HUES64 (cell line): ENCODE results near the gene WHRN.

Experiments
- H3K27ac ChIP-seq: 2 replicates; pipeline ENCODE4 v1.7.0; 2013; ENCODE audit warnings: low read depth, low read length, inconsistent platforms
- H3K27me3 ChIP-seq: 2 replicates; pipeline ENCODE4 v1.6.1; 2013; ENCODE audit warnings: mild to moderate bottlenecking, low read length; ENCODE audit not compliant: insufficient read depth
- H3K36me3 ChIP-seq: 2 replicates; pipeline ENCODE4 v1.6.1; 2013; ENCODE audit warnings: mild to moderate bottlenecking, low read length; ENCODE audit not compliant: insufficient read depth
- H3K4me1 ChIP-seq: 2 replicates; pipeline ENCODE4 v1.6.1; 2013; ENCODE audit warnings: mild to moderate bottlenecking, low read length, moderate library complexity; ENCODE audit not compliant: insufficient read depth
- H3K4me3 ChIP-seq: 2 replicates; pipeline ENCODE4 v1.5.1; 2013; ENCODE audit warnings: mild to moderate bottlenecking, low read length, moderate library complexity
- H3K9ac ChIP-seq: 2 replicates; pipeline ENCODE4 v1.6.1; 2013; ENCODE audit warnings: mild to moderate bottlenecking, low read depth, low read length
- H3K9me3 ChIP-seq: 2 replicates; pipeline ENCODE4 v1.6.1; 2013; ENCODE audit warnings: low read depth, low read length; ENCODE audit not compliant: insufficient read depth
- WGBS: fragments of 150-250, 120-280 bp; methylation state at CpG from one replicate; pipeline ENCODE4 v1.1.7; 2013; ENCODE audit warnings: missing lambda C conversion rate; 5-methylcytosine and 5-hydroxymethylcytosine counted together

The WHRN gene

DNA sequence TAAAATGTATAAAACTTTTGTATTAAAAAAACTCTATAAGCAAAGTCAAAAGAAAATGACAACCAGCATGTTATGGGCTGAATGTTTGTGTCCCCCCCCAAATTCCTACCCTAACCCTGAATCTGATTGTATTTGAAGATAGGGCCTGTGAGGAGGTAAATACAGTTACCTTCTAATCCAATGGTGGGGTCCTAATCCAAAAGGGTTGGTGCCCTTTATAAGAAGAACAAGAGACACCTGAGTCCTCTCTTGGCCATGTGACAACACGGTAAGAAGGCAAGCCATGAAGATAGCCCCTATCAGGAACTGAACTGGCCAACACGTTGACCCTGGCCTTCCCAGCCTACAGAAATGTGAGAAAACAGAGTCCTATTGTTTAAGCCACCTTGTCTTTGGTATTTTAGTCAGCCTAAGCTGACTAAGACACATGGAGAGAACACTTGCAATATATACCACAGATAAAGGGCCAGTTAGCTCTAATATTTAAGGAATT is 67.8 kb downstream of the WHRN start:
- WGBS: 81% methylated on average over 2 of the region's 2 CpGs
- no peaks in the 10 kb centered on the region for H3K27me3 ChIP-seq

DNA sequence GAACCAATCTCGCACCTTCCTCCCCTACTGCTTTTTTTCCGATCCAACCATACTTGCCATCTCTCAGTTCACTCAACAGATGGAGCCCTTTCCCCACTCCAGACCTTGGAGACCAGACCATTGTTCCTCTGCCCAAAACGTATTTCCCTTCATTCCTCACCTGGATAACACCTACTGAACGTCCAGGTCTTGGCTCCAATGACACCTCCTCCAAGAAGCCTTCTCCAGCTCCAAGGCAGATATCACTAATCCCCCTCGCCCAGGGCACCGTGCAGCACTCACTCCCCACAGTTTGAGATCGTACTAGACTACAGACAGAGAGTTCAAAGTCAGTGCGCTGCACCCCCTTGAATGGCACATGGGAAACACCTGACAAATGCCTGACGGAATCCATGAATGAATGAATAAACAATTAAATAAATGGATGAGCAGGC is 70.4 kb downstream of the WHRN start:
- WGBS: 41% methylated on average over 9 of the region's 9 CpGs
- H3K4me3 ChIP-seq: no peak overlapping the region
- no peak overlapping the region for H3K9ac ChIP-seq
- H3K27me3 ChIP-seq: no peaks in the 10 kb centered on the region
- no peak overlapping the region for H3K27ac ChIP-seq
- H3K9me3 ChIP-seq: no peaks in the 10 kb centered on the region
- H3K4me1 ChIP-seq: no peaks in the 10 kb centered on the region
- no peaks in the 10 kb centered on the region for H3K36me3 ChIP-seq

More for the DNA sequence above, 67.8 kb downstream of the WHRN start:
- Histone ChIP-seq H3K36me3 (no peaks in the 10 kb centered on the region), H3K9me3 (no peaks in the 10 kb centered on the region), H3K9ac (no peak overlapping the region), H3K4me1 (no peaks in the 10 kb centered on the region), H3K27ac (no peak overlapping the region), H3K4me3 (no peak overlapping the region)

DNA sequence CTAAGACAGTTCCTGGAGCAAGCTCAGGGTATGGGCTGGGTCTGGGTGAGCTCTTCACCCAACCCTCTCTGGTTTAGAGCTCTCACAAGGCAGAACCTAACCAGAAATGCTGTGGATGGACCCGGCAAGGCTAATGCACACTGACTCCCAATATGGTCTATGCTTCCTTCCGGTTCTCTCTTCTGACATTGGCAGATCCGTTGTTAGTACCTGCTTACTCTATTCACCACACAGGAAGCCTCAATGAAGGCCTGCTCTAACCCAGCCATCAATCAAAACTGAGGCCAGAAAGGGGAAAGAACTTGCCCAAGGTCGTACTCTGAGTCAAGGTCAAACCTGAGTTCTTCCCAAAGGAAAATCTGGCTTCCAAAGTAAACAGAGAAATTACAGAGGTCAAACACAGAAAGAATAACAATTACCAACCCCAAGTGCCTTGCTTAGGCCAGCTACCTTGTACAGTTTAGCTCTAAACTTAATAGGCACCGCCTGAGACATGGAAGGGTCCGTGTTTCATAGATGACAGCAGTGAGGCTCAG is 71.5 kb downstream of the WHRN start:
- H3K4me1 ChIP-seq: no peaks in the 10 kb centered on the region
- no peaks in the 10 kb centered on the region for H3K9me3 ChIP-seq
- 73% methylated on average over 6 of the region's 6 CpGs for WGBS
- H3K27ac ChIP-seq: no peak overlapping the region
- H3K9ac ChIP-seq: no peak overlapping the region
- H3K4me3 ChIP-seq: no peak overlapping the region
- H3K27me3 ChIP-seq: no peaks in the 10 kb centered on the region
- no peaks in the 10 kb centered on the region for H3K36me3 ChIP-seq

DNA sequence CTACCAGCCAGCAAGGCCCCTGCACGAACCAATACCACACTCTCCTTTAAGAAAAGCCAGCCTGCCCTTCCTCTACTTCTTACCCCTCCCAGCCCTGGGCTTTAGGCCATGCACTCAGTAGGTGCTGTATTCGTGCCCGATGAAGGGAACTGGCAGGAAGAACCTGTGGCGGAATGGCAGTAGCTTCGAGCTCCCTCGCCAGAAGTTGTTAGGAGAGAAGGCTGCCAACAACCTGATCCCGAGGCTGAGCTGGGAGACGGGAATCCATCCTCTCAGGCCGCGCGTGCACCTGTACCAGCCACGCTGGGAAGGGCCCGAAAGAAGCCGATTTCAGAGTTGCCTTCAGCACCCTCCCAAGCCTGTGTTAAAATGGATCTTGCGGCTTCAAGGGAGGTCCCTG is 72.2 kb downstream of the WHRN start:
- 92% methylated on average over 15 of the region's 15 CpGs for WGBS
- H3K9me3 ChIP-seq: no peaks in the 10 kb centered on the region
- H3K4me3 ChIP-seq: no peak overlapping the region
- H3K36me3 ChIP-seq: no peaks in the 10 kb centered on the region
- H3K4me1 ChIP-seq: no peaks in the 10 kb centered on the region
- no peak overlapping the region for H3K27ac ChIP-seq
- no peak overlapping the region for H3K9ac ChIP-seq
- no peaks in the 10 kb centered on the region for H3K27me3 ChIP-seq

DNA sequence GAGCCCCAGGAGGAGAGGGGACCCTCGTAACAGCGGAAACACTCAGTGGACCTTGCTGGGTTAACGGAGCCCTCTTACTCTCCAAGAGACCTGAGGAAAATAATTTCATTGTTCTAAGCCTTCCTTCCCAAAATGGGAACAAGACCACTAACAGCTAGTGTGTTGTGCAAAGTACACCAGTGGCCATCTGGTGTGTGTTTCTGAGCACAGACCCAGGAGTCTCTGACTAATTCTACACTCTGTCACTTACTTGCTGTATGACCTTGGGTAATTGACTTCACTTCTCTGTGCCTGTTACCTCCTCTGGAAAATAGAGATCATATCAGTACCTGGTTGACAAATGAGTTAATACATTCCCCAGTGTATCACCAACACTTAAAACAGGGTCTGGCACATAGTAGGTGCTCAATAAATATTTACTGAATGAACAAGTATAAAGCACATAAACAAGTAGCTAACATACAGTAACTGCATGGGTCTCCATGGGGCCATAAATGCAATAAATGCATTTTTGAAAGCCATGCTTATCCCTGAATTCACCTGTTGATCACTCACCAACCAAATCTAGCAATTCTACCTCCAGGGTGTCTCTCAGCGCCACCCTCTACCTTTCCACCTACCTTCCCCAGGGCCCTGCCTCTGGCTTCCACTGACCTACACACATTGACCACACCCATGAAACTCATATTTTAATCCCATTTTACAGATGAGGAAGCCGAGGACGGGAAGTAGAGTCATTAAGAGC is 72.8 kb downstream of the WHRN start:
- Histone ChIP-seq H3K27me3 (no peaks in the 10 kb centered on the region), H3K9ac (no peak overlapping the region), H3K27ac (no peak overlapping the region), H3K9me3 (no peaks in the 10 kb centered on the region), H3K4me3 (no peak overlapping the region), H3K4me1 (no peaks in the 10 kb centered on the region), H3K36me3 (no peaks in the 10 kb centered on the region)
- WGBS: 77% methylated on average over 6 of the region's 6 CpGs

DNA sequence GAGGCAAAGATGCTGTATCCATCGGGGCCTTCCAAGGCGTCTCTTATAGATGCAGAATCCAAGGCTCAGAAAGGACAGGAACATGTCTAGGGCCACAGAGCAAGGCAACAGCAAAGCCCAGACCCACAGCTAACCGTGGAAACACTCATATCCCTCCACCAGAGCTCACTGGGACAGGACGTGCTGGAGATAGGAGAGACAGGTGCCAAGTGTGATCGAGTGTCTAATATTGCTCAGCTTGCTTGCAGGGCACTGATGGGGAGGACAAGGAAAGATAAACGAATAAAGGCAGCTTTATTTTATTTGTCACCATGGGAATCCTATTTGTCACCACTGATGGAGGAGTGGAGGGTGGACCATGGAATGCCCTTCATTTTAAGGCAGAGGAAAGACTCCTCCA is 73.5 kb downstream of the WHRN start:
- no peaks in the 10 kb centered on the region for H3K4me1 ChIP-seq
- no peak overlapping the region for H3K9ac ChIP-seq
- WGBS: 89% methylated on average over 6 of the region's 6 CpGs
- no peaks in the 10 kb centered on the region for H3K36me3 ChIP-seq
- H3K27me3 ChIP-seq: no peaks in the 10 kb centered on the region
- H3K27ac ChIP-seq: no peak overlapping the region
- H3K9me3 ChIP-seq: no peaks in the 10 kb centered on the region
- H3K4me3 ChIP-seq: no peak overlapping the region

DNA sequence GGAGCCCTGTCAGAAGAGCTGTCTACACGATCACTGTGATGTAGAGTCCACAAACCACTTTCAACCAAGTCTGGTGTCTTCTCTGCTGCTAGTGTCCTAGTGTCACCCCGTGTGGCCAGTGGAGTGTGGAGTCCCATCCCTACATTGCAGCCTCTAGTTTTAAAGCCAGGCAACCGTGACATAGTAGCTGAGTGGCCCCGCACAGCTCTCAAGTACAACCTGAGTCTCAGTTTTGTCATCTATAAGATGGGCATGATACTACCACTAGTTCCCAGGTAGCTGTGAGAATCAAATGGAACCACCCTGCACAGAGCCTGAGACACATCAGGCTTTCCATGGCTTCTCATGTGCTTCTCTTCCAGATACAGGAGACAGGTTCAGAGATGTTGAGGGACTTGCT is 74.3 kb downstream of the WHRN start:
- 90% methylated on average over 4 of the region's 4 CpGs for WGBS
- Histone ChIP-seq H3K9me3 (no peaks in the 10 kb centered on the region), H3K36me3 (no peaks in the 10 kb centered on the region)

DNA sequence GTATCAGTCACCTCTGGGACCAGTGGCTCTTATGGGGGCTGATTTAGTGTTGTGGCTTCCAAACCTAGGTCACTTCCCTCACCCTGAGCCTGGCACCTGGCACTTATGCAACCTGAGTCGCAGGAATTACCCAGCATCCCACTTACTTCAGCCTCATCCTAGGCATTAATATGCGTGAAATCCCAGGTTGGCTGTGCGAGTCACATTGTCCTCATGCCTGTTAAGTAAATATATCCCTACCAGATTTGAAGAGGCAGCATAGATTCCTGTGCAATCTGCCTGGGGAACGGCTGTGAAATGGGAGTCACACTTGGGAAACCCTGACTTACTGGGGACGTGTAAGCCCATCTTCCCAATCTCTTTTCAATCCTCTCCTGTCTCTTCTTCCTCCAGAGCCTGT is 74.8 kb downstream of the WHRN start:
- Histone ChIP-seq H3K4me1 (no peaks in the 10 kb centered on the region), H3K27me3 (no peaks in the 10 kb centered on the region), H3K9ac (no peak overlapping the region), H3K27ac (no peak overlapping the region), H3K9me3 (no peaks in the 10 kb centered on the region), H3K36me3 (no peaks in the 10 kb centered on the region), H3K4me3 (no peak overlapping the region)
- WGBS: 86% methylated on average over 5 of the region's 5 CpGs

More for the DNA sequence above, 74.3 kb downstream of the WHRN start:
- no peak overlapping the region for H3K4me3 ChIP-seq
- H3K9ac ChIP-seq: no peak overlapping the region
- H3K27ac ChIP-seq: no peak overlapping the region
- H3K27me3 ChIP-seq: no peaks in the 10 kb centered on the region
- H3K4me1 ChIP-seq: no peaks in the 10 kb centered on the region

DNA sequence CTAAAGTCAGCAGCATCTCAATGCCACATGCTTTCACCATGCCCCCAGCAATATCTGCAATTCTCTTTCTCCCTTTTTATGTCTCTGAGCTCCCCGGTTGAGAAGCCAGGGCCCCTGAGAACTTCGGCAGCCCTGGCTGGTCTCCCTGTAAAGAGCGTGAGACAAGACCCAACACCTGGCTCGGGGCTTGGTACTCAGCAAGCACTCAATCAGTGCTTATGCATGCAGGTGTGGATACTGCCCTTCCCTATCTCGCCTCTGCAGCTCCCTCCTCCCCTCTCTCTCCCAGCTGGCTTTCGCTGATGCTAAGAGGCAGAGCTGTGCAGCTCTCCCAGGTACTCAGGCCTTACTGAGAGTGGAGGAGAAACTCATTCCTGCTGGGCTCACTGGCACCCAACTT is 75.8 kb downstream of the WHRN start:
- no peaks in the 10 kb centered on the region for H3K27me3 ChIP-seq
- no peaks in the 10 kb centered on the region for H3K36me3 ChIP-seq
- no peaks in the 10 kb centered on the region for H3K4me1 ChIP-seq
- H3K9me3 ChIP-seq: no peaks in the 10 kb centered on the region
- H3K9ac ChIP-seq: no peak overlapping the region
- 90% methylated on average over 6 of the region's 6 CpGs for WGBS
- H3K27ac ChIP-seq: no peak overlapping the region
- no peak overlapping the region for H3K4me3 ChIP-seq

DNA sequence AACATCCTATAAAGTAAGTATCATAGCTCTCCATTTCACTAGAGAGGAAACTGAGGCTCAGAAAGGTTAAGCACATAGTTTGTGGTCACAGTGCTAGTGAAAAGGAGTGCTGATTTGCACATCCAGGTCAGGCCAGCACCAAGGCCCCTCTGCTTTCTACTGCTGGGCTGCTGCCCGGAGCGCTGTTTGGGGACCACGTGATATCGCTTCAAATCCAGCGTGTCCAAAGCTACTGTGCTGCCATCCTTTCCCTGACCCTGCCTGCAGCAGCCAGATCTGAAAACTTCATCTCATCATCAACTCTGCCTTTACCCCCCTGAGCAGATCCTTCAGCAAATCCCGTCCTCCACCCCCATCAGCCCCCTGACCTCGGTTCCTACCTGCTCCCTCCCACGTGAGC is 76.8 kb downstream of the WHRN start:
- 93% methylated on average over 8 of the region's 8 CpGs for WGBS
- no peak overlapping the region for H3K4me3 ChIP-seq

DNA sequence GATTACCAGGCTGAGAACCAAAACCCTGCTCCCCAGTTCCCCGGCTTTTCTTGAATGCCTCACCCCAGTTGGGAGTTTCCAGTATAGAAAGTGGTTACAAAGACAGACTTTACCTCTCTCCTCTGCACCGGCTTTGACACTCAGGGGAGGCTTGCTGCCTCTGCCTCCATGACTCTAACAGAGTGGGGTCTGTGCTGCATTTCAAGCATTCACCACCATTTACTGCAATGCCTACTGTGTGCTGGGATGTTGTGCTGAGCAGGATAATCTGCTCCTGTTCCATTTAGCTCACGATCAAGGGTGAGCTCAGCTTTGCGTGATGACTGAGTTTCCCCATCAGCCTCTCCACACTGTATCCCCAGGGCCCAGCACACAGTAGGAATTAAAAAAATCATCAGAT is 77.6 kb downstream of the WHRN start:
- 87% methylated on average over 4 of the region's 4 CpGs for WGBS
- no peak overlapping the region for H3K9ac ChIP-seq
- no peaks in the 10 kb centered on the region for H3K4me1 ChIP-seq
- no peaks in the 10 kb centered on the region for H3K36me3 ChIP-seq
- H3K27me3 ChIP-seq: no peaks in the 10 kb centered on the region
- H3K9me3 ChIP-seq: no peaks in the 10 kb centered on the region
- no peak overlapping the region for H3K27ac ChIP-seq
- H3K4me3 ChIP-seq: no peak overlapping the region

More for the DNA sequence above, 76.8 kb downstream of the WHRN start:
- Histone ChIP-seq H3K9ac (no peak overlapping the region), H3K27ac (no peak overlapping the region), H3K36me3 (no peaks in the 10 kb centered on the region), H3K27me3 (no peaks in the 10 kb centered on the region), H3K9me3 (no peaks in the 10 kb centered on the region), H3K4me1 (no peaks in the 10 kb centered on the region)
